Measurements from ENCODE around the gene A3GALT2.

A3GALT2 gene

DNA sequence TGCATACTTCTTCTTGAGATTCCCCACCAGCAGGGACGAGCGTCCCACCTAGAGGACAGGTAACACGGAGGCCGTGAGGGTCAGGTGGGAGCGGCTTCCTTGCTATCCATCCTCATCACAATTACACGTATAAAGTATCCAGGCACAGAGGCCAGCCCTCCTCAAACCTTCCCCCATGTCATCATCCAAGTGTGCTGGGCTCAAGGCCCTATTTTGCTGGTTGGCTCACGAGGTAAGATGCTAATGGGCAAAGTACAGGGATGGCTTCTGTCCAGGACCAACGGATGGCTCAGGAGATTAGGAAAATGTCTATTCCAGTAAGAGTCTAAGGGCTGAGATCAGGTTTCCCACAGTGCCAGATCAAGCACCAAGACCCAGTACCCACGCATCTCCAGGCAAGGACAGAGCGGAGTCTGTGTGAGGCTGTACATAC lies 11.5 kb upstream of the A3GALT2 start:
- no peak for DNase-seq (ENCODE audit: low read depth)

DNA sequence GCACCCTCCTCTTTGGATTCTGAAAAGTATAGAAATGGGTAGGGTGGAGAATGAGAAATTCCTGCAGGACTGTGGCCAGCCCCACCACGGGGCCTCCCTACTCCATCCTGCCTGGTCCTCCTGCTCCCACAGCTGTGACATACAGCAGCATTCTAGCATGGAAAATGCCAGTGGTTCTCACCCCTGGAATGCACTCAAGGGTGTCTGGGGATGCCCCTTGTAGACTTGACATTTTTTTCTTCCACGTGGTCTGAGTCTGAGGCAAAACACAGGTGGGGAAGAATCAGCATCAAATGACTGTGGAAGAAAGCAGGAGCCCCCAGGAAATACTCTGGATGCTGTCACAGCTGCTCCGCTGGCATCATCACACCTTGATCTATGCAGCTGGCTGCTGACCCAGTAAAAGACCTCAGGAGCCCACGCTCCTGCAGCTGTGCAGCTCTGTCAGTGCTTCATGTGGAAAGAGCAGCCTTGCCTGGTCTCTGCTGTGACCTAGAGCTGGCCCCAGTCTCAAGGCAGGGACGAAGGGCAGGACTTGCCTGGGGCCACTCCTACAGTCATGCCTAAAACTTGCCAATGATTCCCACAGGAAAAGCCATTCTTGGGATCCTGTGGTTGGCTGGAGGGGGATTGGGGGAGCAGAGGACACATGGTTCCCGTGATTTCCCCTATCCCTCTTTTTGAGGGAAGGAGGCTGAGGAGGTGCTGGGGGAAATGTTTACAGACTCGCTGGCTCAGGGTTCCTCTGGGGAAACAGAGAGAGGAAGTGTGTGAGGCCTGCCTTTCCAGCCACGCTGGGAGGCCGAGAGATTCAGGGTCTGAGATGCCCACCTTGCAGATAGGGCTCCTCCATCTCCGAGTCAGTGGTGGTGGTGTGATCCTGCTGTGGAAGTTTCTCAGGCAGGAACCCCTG lies 10.8 kb upstream of the A3GALT2 start:
- DNase-seq (ENCODE audit: low read depth), result no peak

- no peak for DNase-seq (ENCODE audit: low read depth)
Measured at GRCh38 chr1:33330906-33331305, 10.0 kb upstream of the A3GALT2 start.

DNA sequence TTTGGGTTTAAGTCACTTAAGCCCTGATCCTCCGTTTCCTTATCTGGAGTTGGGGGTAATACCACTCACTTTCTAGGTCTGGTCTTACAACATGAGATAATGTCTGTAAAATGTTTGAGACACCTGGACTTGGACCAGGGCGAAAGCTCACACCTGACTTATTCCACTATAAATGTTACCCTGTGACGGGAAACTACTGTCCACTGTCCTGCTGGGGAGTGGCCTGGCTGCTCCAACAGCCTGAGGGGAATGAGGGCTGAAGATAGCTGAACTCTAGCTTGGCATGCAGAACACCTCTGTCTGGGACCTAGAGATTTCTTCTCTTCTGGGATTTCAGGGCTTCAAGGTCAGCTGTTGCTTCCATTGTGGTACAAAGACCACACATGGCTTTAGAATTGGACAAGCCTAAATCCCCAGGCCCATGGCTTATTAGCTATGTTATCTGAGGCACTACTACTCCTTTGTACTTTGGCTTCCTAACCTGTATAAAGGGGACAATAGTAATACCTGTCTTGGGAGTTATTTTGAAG lies 9.5 kb upstream of the A3GALT2 start:
- DNase-seq (ENCODE audit: low read depth), result no peak

GRCh38 chr1:33329600-33330305 lies 8.9 kb upstream of the A3GALT2 start:
- no peak for DNase-seq (ENCODE audit: low read depth)

GRCh38 chr1:33328817-33329216 lies 7.9 kb upstream of the A3GALT2 start:
- no peak for DNase-seq (ENCODE audit: low read depth)

DNA sequence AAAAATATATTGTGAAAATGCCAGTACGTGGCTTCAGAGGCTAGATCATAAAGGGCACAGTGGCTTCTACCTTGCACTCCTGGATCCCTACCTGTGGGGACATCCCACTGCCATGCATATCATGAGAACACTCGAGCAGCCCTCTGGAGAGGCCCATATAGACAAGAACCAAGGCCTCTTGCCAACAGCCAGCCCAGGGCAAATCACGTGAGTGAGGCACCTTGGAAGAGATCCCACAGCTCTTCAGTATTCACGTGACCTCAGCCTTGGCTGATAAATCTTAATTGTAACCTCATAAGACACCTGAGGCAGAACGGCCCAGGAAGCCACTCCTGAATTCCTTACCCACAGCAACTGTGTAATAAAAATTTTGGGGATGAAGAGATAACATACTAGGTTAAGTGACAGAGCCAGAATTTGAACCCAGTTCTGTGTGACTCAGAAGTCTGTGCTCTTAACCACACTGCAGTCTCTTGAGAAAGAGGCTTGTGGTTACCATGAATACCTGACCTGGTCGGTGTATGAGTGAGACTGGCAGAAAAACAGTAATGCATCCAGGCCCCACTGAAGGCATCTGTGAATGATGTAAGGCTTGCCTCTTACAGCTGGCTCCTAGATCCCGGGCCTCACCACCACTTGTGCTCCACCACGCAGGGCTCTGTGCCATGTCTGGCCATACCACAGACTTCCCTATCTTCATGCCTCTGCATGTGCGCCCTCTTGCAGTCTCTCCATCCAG lies 6.9 kb upstream of the A3GALT2 start:
- DNase-seq (ENCODE audit: low read depth), result no peak

DNA sequence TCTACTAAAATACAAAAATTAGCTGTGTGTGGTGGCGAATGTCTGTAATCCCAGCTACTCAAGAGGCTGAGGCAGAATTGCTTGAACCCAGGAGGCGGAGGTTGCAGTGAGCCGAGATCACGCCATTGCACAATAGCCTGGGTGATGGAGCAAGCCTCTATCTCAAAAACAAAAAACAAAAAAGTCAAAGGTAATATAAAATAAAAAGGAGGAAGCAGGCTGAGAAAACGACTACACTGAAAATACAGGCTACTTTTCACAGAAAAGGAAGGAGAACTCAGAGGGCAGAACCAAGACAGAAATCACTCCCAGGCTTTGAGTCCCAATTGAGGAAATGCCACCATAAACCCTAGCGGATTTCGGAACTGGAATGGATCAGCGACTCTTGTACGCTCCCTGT lies 5.9 kb upstream of the A3GALT2 start:
- no peak for DNase-seq (ENCODE audit: low read depth)

DNA sequence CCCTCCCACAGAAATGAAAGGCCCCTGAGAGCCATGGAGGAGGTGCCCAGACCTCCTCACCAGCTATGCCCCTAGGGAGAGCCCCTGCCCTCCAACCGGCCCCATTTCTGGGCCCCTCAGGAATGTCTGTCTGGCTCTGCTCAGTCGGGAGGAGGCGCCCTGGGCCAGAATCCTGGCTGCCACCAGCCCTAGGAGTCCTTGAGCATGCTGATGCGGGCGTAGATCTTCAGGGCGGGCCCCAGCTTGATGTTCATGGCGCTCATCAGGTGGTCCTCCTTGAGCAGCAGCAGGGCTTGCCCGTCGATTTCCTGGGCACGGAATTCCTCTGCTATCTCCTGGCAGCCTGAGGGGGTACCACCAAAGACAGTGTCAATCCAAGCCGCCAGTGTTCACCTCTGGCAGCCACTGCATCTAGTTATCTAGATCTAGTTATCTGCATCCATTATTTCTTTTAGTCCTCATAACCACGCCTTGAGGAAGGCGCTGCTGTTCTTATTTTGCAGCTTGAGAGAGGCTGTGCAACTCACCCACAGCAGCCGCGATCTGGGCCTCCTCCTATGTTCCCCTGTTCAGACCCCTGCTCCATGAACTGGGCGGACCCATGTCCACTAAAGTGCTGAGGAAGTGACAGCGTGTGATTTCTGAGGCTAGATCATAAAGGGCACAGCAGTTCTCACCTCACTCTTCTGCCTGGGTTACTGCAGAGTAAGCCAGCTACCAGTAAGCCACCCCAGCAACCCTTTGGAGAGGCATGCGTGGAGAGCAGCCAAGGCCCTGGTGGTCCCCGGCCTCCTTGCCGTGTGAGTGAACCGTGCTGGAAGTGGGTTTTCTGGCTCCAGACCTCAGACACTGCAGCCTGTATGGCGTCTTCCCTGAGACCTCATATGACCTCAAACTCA lies 4.0 kb upstream of the A3GALT2 start:
- no peak for DNase-seq (ENCODE audit: low read depth)

- no peak for DNase-seq (ENCODE audit: low read depth)
Measured at GRCh38 chr1:33323663-33324477, 3.0 kb upstream of the A3GALT2 start.

DNA sequence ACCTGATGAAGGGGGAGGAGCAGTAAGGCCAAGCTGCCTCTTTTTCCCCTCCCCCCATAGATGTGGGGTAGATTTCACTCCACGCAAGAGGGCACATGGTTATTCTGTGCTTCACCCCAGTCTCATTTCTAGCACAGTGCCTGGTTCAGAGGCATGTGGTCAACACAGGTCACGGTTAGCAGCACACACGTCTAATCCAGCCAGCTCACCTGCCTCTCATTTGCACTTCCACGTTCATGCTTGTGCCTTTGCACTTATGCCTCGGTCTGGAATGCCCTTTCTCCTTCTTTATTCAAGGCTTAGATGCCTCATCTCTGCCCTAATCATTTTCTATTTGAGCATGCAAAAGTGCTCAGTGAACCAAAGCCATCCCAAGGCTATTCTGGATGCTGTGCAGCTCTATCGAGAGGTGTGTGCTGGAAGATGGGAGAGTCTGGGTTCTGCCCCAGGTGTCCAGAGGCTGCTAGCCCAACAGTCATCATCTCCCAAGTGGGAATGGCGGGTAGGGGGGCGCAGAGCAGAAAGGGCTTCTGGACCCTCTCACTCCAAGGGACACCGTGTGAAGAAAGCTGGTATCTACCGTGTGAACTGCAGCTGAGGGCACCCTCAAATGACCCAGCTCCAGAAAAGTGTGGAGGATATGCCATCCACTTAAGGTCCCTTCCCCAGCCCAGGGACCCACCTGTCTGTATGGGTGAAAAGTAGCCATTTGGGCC lies 2.1 kb upstream of the A3GALT2 start:
- no peak for DNase-seq (ENCODE audit: low read depth)

GRCh38 chr1:33322109-33322508 lies 1.2 kb upstream of the A3GALT2 start:
- DNase-seq (ENCODE audit: low read depth), result no peak

DNA sequence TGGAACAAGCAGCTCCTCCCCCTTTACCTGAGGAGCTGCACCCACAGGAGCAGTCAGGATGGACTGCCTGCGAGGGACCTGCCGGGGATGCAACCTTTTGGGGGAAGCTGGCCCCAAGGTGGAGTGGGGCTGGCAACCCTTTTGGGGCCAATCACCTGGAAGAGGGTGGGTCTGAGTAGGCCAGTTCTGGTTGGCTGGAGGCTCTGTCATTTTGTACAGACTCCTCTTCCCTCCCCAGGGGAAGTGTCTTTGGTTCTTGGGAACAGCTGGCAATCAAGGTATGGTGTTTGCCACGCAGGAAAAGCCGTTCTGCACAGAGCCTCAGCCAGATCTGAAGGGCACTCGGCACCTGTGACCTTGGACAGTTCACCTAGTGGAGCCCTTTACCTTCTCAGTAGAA lies 280 bp upstream of the A3GALT2 start:
- DNase-seq (ENCODE audit: low read depth), result no peak

GRCh38 chr1:33319949-33320618 lies 814 bp downstream of the A3GALT2 start:
- no peak for DNase-seq (ENCODE audit: low read depth)

DNA sequence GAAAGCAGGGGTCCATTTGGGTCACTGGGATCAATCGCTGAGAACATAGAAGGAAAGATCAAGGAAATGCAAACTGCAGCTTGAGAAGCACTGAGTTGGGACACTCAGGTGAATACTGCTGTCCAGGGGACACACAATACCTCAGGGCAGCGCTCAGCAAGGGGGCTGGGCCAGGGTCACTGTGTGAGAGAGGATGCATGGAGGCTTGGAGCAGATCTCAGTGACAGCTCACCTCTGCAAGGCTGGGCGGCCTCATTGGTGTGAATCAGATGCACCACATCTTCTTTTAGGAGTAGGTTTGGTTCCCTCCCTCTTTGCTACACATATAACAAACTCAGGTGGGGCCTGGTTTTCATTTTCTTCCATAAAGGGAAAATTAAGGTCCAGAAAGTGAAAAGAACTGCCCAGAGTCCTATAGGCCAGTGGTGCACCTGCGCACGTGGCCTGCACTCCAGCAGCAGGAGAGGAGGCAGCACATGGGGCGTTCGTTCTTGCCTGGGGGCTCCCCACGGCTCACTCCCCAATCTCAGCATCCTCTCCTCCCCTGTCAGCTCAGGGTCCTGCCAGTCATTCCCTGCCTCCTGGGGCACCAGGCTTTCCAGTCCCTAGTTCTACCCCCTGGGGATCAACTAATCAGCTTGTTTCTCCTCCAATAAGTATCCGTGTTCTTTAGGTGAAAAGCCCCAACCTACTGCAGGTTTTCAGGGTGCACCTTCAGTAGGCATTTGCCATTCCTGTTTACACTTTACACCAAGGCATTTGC lies 1.5 kb downstream of the A3GALT2 start:
- DNase-seq (ENCODE audit: low read depth), result no peak

DNA sequence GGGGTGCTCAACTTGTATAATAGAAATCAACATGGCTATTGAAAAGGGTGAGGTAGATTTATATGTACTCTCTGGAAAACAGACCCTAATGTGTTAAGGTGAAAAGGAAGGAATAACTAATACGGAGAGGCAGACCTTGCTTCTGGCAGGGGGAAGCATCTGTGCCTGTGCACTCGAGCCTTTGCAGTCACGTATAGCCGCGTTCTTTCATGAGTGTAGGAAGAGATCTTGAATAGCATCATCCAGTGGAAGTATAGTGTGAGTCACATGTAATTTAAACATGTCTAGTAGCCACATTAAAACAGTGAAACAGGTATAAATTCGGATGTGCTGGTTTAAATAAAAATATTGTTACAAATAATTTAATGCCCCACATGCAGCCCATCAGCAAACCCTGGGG lies 3.0 kb downstream of the A3GALT2 start:
- DNase-seq (ENCODE audit: low read depth), result no peak

DNA sequence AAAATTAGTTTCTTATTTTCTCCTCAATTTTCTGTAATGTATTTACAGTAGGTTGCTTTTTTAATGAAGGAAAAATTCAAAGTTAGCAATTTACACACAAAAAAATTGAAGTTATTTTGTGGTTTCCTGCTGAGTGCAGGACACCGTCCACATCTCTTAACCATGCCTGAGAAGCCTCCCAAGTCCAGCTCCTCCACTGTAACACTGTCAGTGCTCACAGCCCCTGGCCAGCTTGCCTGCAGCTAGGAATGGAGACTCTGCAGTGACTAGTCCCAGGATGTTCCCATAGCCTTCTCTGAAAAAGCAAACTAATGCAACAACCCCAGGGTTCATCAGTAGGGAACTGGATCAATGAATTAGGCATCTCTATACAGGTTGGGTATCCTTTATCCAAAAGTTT lies 3.5 kb downstream of the A3GALT2 start:
- DNase-seq (ENCODE audit: low read depth), result no peak

DNA sequence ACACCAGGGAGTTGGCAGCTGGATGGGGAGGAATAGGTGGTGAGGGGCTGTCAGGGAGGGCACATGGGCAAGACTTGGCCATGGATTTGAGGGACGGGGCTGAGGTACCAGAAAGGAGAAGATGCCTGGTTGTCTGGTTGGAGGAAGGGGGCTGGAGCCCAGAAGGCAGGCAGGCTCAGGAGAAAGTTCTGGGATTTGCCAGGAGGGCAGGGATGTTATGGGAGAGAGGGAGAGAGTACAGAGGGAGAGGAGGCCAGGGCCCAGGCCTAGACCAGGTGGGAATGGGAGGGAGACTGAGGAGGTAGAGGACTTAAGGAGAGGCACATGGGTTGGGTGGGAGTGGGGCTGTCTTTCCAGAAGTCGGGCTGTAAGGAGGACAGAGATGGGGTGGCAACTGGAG lies 4.3 kb downstream of the A3GALT2 start:
- no peak for DNase-seq (ENCODE audit: low read depth)

GRCh38 chr1:33314416-33314815 lies 6.5 kb downstream of the A3GALT2 start:
- DNase-seq (ENCODE audit: low read depth), result no peak

Measured in stimulated activated CD8-positive, alpha-beta memory T cell treated with anti-CD3 and anti-CD28 coated beads, Interleukin-12 subunit alpha, Interleukin-12 subunit beta, amount 100 ng/mL, for 1 hour (primary cell).